Measurements from ENCODE around the gene ZNF821. TPM values are rescaled to one million over a fixed set of nuclear protein-coding genes. Genes with fewer than 3 reads are reported as not detected.
A peak's percentile ranks its signal among the peaks of the same experiment; 100 is the strongest.

Gene ZNF821
- total RNA-seq, 1 donor from 2014 or later, result 13.7 TPM

DNA sequence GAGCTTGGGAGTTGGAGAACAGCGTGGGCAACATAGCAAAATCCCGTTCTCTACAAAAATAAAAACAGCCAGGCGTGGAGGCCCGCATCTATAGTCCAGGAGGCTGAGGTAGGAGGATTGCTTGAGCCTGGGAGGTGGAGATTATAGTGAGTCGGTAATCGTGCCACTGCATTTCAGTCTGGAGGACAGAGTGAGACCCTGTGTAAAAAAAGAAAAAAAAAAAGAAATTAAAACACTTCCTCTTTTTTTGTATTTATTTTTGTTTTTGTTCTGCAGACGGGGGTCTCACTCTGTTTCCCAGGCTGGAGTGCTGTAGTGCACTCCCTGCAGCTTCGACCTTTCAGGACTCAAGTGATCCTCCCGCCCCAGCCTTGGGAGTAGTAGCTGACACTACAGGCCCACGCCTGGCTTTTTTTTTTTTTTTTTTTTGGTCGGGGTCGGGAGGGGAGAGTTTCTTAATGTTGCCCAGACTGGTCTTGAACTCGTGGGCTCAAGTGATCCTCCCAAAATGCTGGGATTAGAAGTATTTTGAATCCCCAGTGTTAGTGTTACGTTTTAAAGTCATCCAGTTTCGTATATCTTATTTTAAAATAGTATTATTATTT, 12.9 kb upstream of the ZNF821 start:
- Histone ChIP-seq H3K36me3 (ENCODE audit: control insufficient read depth, insufficient read depth, low read length) (no peaks in the 10 kb centered on the region), H3K4me3 (ENCODE audit: low read depth, low read length) (peak overlapping the region; percentile 98), H3K27me3 (ENCODE audit: control insufficient read depth, insufficient read depth, low read length) (no peaks in the 10 kb centered on the region)
- TF ChIP-seq CTCF (IDR thresholded peaks at IDR 0.05; ENCODE audit: insufficient read depth, low read length, poor library complexity, severe bottlenecking), result no peak
- no peak for DNase-seq (ENCODE audit: low read depth)

DNA sequence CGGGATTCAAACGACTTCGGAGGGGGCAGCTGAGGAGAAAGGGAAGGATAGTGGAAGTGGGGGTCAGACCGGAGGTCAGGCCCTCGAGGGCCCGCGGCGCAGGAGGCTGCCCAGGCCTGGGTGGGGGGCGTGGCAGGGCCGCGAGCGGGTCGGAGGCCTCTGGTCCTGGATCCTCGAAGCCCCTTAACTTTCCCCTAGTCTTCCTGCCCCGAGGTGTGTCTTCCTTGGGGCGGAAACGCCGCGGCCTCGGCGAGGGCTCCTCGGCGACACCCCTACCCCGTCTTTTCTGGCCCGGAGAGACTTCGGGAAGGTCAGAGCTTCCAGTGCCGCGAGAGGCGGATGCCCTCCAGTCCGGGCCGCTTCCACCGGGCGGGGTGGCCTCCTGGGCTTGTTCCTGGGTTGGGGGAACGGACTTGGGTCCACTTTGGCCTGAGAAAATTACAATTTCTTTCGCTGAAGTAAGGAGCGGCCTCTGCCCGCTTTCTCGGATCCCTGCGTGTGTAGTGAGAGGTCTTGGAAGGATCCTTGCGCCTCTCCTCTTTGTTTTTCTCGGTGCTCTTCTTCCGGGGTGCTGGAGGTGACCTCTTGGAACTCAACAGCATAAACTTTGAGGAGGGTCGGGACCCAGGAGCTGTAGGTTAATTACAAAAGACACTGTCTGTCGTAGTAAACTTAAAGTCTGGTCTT, 11.8 kb upstream of the ZNF821 start:
- TF ChIP-seq CTCF (IDR thresholded peaks at IDR 0.05; ENCODE audit: insufficient read depth, low read length, poor library complexity, severe bottlenecking), result no peak
- no peaks in the 10 kb centered on the region for H3K36me3 ChIP-seq (ENCODE audit: control insufficient read depth, insufficient read depth, low read length)
- peak overlapping the region; percentile 98 for H3K4me3 ChIP-seq (ENCODE audit: low read depth, low read length)
- no peaks in the 10 kb centered on the region for H3K27me3 ChIP-seq (ENCODE audit: control insufficient read depth, insufficient read depth, low read length)
- DNase-seq (ENCODE audit: low read depth), result no peak

DNA sequence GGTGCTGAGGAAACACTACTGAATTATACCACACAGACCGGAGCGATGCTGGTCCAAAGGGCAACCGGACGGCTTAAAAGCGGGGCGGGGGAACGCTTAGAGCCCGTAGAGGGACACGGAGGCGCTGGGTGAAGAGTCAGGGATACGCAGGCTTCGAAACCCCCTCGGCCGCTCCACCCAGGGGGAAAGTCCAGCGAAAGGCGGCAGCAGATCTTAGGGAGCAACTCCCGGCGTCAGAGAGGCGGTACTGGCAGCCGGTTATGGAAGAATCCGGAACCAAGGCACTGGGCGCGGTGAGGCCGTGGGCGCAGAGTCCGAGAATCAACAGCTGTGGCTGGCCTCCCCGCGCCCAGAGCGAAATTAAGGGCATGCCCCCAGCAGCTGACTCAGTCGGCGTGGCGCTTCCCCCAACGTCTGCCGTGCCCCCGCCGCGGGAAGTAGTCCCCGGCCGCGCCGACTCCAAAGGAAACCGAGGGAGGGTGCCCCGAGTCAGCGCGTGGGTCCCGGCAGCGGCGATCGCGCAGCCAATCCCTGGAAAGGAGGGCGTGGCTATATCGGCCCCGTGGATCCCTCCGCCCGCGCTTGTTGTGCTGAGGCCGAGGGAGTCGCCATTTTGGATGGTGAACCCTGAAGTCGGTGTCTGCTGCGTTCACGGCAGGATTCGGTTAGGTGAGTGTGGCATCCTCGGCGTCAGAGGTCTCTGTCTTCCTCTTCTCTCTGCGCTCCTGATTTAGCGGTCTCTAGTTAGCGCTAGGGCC, 11.1 kb upstream of the ZNF821 start, which contains the start of gene IST1:
TSS of gene IST1 (plus strand) at position 611 of the 758 bp plus-strand sequence. CDS start 20,110 bp downstream, outside the sequence.
- TF ChIP-seq CTCF (IDR thresholded peaks at IDR 0.05; ENCODE audit: insufficient read depth, low read length, poor library complexity, severe bottlenecking), result no peak
- Histone ChIP-seq H3K36me3 (ENCODE audit: control insufficient read depth, insufficient read depth, low read length) (no peaks in the 10 kb centered on the region), H3K27me3 (ENCODE audit: control insufficient read depth, insufficient read depth, low read length) (no peaks in the 10 kb centered on the region), H3K4me3 (ENCODE audit: low read depth, low read length) (peak within 1 kb of the TSS; percentile 98)
- peak; percentile 77 for DNase-seq (ENCODE audit: low read depth)

DNA sequence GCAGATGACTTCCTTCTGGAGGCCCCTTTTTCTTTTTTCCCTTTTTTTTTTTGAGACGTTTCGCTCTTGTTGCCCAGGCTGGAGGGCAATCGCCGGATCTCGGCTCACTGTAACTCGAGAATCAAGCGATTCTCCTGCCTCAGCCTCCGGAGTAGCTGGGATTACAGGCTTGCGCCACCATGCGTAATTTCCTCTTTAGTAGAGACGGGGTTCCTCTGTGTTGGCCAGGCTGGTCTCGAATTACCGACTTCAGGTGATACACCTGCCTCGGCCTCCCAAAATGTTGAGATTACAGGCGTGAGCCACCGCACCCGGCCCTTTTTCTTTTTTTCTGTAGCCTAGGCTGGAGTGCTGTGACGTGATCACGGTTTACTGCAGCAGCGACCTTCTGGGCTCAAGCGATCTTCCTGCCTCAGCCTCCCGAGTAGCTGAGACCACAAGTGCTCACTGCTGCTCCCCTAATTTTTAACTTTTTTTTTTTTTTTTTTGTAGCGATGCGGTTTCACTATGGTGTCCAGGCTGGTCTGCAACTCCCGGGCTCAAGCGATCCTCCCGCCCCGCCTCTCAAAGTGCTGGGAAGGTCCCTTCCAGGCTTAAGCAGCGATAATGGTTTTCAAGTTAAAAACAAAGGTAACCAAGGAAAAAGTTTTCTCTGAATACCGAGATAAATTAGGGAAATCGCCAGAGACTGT, 10.4 kb upstream of the ZNF821 start:
- Histone ChIP-seq H3K4me3 (ENCODE audit: low read depth, low read length) (peak overlapping the region; percentile 98), H3K27me3 (ENCODE audit: control insufficient read depth, insufficient read depth, low read length) (no peaks in the 10 kb centered on the region), H3K36me3 (ENCODE audit: control insufficient read depth, insufficient read depth, low read length) (no peaks in the 10 kb centered on the region)
- TF ChIP-seq CTCF (IDR thresholded peaks at IDR 0.05; ENCODE audit: insufficient read depth, low read length, poor library complexity, severe bottlenecking), result no peak
- DNase-seq (ENCODE audit: low read depth), result no peak

DNA sequence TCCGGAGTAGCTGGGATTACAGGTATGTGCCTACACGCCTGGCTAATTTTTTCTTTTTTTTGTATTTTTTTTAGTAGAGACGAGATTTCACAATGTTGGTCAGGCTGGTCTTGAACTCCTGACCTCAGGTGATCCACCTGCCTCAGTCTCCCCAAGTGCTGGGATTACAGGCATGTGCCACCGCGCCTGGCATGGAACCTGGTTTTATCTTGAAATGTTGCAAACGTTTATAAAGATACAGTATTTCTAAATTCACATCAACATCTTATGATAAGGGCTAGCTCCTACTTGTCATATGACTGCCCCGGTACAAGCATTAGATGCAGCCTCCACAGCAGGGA, 9.9 kb upstream of the ZNF821 start:
- H3K27me3 ChIP-seq (ENCODE audit: control insufficient read depth, insufficient read depth, low read length), result no peaks in the 10 kb centered on the region
- no peaks in the 10 kb centered on the region for H3K36me3 ChIP-seq (ENCODE audit: control insufficient read depth, insufficient read depth, low read length)
- TF ChIP-seq CTCF (IDR thresholded peaks at IDR 0.05; ENCODE audit: insufficient read depth, low read length, poor library complexity, severe bottlenecking), result no peak
- DNase-seq (ENCODE audit: low read depth), result no peak
- H3K4me3 ChIP-seq (ENCODE audit: low read depth, low read length), result peak overlapping the region; percentile 98

Data from kidney epithelial cell (primary cell).